ENCODE data around the gene ID4. TPM values are rescaled to one million over a fixed set of nuclear protein-coding genes. Genes with fewer than 3 reads are reported as not detected.

Gene ID4, protein sequence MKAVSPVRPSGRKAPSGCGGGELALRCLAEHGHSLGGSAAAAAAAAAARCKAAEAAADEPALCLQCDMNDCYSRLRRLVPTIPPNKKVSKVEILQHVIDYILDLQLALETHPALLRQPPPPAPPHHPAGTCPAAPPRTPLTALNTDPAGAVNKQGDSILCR
- total RNA-seq = 0.09 and 0.85 TPM in 2 replicates

DNA sequence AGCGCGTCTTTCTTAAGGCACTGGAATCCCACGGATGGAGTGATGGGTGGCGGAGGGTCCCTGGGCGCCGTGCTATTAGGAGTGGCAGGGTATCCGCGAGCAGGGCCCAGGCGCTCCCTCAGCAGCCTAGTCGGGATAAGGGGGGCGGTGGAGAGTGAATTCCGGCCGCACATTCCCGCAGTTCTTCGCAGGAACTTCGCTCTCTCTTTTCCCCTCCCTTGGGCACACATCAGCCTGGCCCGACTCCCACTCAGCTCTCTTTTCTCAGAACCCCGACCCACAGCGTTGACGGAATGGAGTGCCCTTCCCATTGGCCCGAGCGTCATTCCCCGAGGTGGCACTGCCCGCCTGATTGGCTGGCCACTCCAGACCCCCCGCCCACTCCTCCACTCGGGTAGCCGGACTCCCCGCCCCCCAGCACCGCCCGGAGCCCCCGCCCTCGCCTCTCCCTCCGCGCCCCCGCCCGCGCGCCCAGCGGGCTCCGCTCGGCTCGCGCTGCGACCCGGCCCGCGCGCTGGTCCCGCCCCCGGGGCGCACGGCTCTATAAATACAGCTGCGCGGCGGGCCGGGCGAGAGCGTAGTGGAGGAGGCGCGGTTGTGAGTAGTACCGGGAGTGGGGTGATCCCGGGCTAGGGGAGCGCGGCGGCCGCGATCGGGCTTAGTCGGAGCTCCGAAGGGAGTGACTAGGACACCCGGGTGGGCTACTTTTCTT, at the start of gene ID4:
ID4 (plus strand) TSS at position 572 of the 712 bp plus-strand sequence. CDS start 385 bp downstream, outside the sequence.
- DNase-seq = peak; percentile 38

DNA sequence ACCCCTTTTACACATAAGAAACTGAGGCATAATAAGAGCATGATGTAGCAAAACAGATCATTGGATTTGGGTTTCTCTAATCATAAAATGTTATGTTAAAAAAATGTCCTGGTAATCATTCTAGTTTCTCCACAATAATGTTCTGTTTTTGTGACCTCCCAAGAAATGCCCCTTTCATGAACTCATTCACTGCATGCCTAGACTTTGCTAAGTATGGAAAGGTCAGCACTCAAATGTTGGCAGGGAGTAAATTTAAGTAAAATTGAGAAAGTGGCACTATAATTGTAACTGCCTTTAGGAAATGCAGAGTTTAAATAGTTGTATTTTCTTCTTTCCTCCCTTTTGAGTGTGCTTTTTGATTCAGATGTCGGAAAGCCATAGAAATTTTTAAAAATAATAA, 48.5 kb upstream of the ID4 start:
- no peak for DNase-seq

DNA sequence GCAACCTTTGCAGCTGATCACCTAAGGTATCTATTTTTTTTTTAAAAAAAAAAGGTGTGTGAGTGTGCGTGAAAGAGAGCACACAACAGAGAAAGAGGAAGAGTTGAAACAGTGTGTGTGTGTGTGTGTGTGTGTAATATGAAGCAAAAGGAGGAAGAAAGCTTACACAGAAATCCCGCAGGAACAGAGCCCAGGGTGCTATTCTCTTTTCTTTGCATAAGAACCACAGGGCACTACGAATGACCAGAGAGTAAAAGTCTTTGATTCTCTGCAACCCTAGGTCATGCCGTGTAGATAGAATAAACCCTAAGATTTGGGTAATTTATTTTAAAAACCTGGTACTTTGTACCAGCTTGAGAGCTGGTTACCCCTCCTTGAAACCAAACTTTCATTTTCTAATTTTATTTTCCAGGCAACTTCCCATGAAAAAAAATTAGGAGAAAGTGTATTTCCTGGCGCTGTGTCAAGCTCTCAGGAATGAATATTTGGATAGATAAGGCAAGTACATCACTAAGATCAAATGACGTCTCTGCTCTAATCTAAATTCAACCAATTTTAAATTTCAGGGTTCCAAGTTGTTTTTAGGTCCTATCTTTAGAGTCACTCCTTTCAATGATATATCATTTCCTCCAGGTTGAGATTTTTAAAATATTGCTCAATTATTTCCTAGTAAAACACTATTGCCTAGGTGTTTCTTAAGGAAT, 47.9 kb upstream of the ID4 start:
- no peak for DNase-seq

DNA sequence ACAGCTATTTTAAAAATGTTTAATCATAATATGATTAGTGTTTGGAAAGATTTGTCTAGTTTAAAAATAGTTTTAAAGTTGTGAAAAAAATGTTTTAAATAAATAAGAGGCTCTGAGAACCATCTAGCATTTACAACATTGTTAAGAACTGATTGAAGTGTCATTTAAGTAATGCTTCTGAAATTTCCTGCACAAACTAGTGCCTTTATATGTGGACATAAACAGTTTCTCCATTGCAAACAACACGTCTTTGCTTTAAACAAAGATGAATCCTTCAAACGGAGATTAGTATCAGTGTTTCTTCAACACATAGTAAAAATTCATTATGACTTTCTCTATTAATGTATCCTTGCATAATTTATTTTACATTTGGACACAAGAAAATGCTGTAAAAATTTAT, 45.9 kb upstream of the ID4 start:
- no peak for DNase-seq

DNA sequence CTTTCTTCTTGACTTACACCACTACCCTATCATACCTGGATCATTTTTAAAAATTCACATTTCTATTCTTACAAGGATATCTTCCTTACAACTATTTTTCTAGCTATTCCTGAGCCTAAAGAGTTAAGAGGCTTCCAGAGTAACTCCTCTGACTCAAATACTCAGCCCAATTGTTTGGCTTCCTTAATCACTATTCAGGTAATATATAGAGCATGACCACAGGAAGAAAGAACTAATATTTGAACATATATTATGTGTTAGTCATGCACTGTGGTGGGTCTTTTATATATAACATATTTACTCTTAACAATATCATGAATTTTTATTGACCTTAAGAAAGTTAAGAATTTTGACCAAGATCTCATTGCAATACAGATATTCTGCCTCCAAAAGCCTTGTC, 42.0 kb upstream of the ID4 start:
- no peak for DNase-seq

DNA sequence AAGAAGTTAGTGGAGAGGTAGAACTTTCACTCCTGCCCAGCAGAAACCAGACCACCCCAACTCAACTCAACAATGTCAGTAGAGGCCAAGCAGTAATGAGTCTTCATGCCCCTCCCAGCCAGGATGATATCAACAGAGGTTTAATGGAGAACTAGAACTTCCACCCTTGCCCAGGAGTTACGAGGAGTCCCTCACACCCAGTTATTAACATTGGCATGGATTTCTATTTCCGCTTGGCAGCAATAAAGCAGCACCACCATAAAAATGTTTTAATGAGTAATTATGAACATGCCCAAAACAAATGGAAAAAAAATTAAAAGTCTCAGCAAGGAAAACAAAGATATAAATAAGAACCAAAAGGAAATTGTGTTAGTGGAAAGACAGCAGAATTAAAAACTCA, 40.7 kb upstream of the ID4 start:
- DNase-seq = no peak

DNA sequence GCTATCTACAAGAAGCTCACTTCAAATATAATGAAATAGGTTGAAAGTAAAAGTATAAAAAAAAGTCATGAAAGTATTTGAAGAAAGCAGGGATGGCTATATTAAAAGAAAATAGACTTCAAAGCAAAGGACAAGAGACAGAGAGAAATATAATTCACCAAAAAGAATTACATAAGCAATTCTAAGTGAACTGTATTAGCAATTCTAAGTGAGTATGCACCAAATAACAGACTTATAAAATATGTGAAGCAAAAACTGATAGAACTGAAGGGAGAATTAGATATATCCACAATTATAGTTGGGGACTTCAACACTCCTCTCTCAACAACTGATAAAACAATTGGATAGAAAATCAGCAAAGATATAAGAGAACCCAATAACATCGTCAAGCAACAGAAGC, 38.8 kb upstream of the ID4 start:
- DNase-seq = no peak

DNA sequence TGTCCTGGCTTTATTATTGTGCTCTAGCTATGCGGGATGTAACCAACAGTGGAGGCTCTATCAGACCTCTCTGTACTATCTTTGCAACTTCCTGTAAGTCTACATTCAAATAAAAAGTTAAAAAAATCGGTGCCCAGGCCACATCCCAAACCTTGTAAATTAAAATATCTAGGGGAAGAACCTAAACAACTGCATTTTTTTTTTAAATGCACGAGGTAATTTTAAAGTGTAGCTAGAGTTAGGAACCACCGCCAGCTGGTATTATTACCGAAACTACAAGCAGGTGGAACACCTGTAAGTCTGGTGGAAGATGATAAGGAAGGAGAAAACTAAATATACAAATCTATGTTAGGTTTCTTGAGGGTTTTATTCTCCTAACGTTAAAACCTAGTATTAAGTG, 34.5 kb upstream of the ID4 start:
- no peak for DNase-seq

DNA sequence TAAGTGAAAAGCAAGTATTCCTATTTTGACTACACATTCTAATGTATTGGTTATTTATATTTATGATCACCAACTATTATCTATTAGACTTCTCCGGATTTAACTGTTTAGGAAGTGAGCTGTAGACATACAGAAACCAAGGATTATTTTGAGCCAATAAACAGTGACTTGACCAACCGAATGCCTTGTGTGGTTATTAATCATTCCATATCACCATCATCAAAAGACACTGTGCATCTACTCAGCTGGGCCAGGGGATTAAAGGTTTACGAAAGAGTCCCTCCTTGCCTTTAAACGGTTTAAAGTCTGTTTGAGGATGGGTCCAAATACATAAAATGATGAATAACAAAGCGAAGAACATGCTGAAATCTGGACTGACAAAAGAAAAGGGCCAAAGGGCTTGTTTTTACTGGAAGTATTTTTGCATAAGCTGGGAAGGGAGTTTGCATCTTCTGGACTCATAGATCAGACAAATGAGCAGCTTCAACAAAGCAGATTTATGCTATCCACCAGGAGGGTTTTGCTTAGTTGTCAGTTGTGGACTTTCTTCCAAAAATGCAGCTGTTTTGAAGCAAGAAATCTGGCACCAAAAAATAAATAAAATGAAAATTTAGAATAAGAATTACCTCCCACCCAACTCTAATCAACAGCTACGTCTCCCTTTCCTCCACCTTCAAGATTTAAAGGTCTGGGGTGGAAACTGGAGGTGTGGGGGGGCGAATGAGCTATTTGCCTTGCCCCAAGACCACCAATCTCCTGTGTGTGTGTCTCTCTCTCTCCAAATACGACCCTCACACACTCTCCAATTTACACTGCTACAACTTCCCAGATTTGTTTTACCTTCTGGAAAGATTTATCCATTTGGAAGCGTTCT, 33.6 kb upstream of the ID4 start:
- DNase-seq = no peak

DNA sequence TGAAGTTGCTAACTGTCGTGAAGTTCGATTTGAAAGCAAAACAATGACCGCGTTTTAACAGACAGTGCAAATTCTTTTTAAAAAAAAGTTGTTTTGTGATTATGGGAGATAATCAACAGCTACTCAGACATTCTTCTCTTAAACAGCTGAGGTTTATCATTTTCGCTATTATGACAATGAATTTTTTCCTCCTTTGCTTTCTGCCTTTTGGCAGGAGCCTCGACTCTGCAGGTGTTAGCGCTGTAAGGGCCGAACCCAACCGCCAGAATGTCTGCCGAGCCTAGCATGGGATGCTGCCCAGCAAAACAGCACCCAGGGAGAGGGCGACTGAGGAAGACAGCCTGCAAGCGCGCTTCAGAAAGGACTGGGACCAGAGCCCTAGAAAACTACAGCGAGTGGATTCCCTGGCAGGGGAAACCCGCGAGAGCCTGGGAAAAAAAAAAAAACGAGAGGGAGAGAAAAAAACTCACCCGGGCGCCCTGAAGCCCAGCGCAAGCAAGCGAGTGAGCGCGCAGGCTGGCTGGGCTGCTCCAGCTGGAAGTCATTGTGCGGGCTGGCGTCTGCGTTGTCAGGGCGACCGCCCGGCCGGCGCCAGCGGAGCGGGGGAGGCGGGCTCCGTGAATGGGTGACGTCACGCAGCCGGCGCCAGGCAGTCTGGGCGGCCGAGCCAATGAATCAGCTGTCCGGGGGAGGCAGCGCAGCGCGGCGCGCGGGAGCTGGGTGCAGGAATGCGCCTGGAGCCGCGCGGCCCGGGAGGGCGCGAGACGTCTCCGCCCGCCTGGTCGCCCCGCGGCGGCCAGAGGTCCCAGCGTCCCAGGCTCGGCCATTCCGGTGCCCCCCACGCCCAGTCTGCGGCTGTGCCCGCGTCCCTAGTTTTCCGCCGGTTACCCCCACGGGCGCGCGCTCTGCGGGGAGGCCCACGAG, 32.7 kb upstream of the ID4 start:
- peak; percentile 98 for DNase-seq

DNA sequence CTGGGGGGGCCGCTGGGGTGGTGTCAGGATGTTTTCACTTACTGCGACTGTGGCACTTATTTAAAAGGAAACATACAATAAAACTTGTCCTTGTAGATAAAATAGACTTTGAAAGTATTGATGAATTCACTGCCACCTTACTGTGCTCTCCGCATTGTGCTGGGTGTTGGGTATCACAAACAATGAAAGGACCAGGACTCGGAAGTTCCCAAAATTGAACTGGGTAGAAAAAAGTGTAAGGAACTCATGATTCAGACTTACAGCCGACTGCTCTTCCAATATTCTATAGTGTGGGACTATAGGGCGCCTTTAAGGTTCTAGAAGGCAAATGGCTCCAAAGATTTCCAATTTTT, 32.1 kb upstream of the ID4 start:
- no peak for DNase-seq

DNA sequence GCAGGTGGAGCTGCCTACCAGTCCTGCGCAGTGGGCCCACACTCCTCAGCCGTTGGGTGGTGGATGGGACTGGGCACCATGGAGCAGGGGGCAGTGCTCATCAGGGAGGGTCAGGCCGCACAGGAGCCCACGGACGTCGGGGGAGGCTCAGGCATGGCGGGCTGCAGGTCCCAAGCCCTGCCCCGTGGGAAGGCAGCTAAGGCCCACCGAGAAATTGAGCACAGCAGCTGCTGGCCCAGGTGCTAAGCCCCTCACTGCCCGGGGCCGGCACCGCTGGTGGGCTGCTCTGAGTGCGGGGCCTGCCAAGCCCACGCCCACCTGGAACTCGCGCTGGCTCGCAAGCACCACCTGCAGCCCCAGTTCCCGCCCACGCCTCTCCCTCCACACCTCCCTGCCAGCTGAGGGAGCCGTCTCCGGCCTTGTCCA, 30.2 kb upstream of the ID4 start:
- no peak for DNase-seq

DNA sequence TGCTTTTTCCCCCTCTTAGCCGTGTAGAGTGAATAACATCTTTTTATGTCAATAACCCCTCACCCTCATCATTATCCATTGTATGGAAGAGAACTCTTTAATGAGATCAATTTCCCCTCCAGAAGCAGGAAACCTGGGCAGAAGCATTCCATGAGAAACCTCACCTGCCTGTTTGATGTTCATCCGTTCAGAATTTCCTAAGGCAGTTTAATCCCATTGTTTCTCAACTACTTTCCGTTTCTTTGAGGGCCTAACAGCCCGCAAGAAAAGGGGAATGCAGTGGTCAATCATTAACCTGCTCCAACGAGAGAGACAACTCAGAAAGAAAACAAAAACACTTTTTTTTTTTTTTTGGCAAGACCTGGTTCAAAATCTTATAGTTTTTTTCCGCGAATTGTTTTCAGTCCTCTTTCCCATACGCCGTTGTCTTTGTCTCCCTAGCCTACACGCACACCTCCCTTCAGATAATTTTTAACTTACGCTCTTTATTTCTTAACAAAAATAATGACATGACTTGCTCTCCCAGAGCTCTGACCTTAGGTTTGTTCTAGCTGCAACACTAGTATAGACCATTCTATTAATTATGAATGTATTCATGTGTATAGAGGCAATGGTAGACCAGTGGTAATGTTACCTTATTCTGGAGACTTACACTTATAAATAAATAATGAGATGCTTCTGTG, 25.6 kb upstream of the ID4 start:
- DNase-seq = no peak

DNA sequence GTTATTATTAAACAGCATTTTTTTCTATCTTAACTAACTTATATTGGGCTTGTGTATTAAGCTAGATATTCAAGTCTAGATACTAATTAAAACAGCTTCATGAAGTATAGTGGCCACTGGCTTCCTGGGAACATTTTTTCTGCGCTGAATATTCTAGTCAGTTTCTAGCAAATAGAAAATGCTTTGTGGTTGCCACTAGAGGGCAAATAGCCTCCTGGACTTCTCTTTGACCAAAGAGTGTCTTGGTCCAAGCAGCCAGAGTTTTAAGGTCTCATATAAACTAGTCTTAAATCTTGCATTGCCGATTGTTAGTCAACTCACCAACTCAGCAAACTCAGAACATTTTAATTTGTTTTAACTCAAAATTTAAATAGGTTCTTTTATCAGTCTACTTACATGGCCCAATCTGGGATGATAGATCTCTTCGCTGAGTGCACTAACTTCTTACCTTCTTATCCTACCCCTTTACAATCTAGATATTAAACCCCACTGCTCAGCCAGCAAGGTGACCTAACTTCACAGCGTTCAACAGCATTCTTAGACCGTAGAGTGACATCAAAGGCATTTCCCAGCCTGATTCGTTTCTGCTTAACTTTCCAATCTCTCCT, 24.6 kb upstream of the ID4 start:
- DNase-seq = peak; percentile 47

DNA sequence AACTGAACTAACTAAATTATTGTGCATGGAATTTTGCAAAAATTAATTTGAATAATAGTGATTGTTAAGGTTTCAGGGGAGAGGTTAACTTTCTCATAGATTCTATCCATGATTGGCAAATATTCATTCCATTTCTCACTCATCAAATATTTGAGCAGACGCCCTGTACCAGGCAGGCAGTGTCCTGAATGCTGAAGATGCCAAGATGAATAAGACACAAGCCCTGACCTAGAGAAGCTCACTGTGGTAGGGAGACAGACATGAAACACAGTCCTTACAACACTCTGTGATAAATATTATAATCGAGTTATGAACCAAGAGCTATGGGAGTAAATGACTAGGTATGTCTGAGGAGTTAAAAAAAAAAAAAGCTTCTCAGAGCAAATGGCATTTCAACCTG, 18.4 kb upstream of the ID4 start:
- no peak for DNase-seq

DNA sequence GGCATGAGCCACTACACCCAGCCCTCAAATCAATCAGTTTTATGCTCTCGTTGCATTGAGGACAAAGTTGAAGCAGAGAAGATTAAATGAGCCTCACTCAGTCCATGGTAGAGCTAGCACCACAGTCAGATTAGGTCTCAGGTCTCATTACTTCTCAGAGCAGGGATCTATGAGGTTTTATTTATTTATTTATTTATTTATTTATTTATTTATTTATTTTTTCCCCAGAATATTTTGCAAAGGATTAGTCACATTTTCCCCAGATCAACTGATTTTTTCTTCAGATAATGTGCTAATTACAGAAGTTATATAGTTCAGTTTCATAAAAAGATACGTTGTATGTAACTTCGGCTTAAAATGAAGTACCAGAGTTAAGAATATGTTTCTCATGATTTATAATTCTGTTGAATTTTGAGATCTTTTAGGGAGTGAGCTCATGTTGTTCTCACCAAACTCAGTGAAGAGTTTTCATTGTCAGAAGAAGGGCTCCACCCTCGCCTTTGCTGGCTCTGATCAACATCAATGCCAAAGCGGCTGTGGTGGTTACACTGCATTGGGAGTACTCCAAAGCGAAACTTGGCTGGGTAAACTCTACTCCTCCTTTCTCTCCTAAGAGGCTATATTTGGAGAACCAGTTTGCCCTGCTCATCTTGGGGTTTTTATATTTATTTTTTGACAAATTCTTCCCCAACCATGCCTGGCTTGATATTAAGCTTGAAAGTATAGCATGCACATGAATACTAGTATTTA, 12.9 kb upstream of the ID4 start:
- no peak for DNase-seq

DNA sequence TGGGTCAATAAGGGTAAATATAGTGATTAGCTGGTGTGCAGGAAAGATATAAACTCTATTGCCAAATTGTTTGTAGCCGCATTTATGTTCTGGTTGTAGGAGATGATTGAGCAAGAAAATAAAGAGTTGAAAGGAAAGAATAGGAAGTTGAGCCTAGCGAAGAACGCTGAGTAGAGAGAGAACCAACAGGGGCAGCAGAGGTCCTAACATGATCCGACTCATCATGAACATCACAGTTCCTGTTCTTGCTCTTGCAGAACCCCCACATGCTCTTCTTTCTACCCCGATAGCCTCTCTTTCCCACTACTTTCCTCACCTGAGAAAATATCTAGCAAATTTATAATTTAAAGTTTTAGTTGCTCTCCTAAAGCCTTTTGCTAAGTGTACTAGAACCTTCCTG, 9.9 kb upstream of the ID4 start:
- DNase-seq = no peak

DNA sequence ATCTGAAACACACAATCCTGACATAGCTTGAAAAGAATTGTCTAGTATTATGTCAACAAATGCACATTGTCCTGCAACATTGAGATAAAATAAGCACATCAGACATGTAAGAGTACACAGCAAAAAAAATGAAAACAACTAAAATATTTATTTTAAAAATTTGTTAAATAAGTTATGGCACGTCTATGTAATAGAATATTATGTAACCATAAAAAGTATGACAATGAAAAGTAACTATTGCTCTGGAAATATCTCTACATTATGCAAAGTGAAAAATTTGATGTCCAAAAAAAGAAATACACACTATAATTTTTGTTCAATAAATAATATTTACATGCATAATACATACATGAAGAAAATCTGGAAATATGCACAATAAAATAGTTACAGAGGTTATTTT, 9.3 kb upstream of the ID4 start:
- DNase-seq = no peak

DNA sequence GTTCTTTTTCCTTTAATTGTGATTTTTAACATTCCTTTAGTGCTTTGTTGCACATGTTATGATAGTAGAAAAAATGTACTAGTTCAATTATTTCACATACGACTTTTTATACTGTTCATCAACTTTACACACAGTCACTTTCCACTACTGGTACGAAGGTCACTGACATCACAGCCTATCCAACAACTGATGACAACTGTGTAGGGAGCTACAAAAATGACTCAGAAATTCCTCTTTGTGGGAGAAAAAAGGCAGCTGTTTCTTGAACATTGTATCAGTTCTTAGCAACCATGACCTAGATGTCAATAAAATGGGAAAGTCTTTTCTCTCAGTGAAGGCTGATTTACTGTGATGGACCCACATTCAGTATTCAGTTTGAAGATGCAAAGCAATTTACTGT, 7.0 kb upstream of the ID4 start:
- no peak for DNase-seq

DNA sequence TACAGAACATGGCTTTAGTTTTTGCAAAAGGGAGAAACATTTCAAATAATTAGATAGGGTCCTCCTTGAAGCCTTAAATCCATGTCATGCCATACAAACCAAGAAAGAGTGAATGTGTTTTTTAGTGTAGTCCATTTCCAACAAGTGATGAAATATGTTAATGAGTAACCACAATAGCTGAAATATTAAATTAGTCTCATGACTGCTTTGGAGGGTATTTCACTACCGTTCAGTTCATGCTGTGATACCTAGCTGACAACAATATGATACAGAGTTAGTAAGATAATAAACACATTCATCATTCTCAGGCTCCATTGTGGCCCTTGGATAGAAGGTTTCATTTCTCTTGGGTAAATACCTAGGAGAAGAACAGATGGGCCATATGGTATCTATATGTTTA, 5.8 kb upstream of the ID4 start:
- DNase-seq = no peak
